Activated CD8-positive, alpha-beta memory T cell treated with anti-CD3 and anti-CD28 coated beads, Interleukin-2, amount 50 U/mL, for 4 hours (primary cell): ENCODE measurements around the gene HGF.

Experiments used
- DNase-seq: peaks from one replicate; pipeline ENCODE4 v3.0.0-alpha.2; 2020

Gene HGF

GRCh38 chr7:81680120-81680519 lies 89.7 kb downstream of the HGF start:
- no peak for DNase-seq

GRCh38 chr7:81676813-81677212 lies 93.0 kb downstream of the HGF start:
- no peak for DNase-seq

DNA sequence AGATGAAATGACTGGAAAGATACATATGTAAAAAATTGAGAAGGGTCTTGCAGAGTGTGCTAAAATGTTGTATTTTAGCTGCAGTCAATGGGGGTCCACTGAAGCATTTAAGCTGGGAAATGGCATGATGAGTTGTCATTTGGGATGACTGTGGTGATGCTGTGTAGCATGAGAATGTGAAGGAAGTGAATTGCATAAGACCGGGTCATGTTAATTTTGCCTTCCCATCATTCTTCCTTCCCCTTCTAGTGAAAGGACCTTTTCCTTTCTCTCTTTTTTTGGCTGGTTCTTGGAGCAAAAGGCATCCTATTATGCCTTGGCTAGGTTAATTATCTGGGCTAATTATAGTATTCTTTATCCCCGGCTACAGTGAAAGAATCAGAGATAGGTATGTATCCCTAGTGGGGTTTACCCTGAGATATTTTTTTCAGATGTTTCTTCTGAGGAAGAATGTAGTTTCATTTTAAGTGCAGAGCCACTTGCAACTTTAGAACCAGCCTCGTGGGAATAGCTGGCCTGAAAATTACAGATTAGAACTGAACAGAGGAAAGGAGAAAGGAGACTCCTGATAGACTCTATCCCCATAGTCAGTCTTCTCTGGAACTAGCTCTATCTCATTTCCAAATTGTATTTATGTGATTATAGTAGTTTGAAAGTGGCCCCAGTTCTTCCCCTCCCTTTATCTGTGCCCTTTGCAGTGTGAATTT lies 93.6 kb downstream of the HGF start:
- DNase-seq = no peak

DNA sequence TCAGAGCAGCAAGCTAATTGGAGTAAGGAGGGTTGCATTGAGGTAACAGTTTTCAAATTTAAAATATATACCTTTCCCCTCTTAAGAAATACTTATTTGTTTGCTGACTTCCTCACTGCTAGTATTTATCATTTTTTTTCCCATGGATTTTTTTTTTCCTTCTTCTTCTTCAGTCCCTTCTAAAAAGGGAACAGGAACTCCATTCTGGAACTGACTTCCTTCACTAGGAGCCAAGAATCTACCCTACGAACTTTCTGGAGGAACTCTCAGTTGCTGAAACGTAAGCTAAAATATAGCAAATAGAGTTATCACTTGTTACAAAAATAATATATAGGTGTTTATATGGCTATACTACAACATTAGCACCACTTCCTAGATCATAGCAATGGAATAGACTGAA lies 95.4 kb downstream of the HGF start:
- no peak for DNase-seq

- no peak for DNase-seq
These were observed 97.0 kb downstream of the HGF start for GRCh38 chr7:81672872-81673271.

GRCh38 chr7:81669476-81670105 lies 100.3 kb downstream of the HGF start:
- no peak for DNase-seq

DNA sequence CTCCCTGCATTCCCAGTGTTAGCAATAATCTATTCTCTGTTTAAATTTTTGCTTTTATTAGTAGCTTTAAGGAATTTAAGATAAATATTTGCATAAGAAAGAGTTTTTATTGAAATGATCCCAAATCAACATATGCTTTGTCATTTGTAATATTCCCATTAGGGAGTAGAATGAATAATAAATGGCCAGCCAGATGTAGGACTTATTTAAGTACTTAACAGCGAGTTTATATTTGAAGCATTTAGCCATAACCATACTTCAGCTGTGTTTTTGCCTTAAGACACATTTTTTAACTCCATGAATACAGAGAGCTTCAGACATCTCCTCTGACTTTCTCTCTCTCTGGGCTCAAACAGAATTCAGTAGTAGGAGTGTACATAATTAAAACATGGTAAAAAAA lies 103.6 kb downstream of the HGF start:
- DNase-seq = no peak

DNA sequence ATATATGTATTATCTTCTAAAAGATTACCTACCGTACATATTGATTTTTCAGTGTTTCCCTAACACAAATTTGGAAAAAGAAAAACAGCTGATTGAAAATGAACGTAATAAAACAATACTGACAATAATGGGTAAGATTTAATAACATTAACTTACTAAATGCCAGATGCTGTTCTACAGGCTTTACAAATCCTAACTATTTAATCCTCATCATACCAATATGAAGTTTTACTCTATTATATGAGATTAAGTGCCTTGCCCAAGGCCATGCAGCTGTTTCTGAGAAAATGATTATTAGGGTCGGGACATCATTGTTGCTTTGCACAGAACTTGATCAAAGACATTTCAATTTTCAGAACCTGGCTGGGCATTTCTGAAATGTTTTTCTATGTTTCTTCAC lies 104.6 kb downstream of the HGF start:
- DNase-seq = no peak

DNA sequence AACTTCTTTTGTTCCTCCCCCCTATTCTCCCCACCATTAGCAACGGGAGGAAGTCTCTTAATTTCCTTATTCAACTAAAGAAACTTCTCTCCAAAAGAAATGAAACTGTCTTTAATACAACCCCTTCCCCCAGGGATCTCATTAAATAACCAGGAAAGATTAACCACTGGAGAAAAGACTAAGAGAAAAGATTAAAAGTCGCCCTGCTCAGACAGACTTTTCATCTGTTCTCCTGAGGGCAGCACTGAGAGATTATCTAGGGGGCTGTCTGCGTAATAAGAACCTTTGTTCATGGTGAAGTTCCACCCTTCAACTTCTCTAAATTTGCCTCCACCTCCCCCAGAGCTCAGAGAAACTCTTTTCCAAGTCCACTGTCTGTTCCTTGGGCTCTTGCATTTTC lies 105.5 kb downstream of the HGF start:
- no peak for DNase-seq

- DNase-seq = no peak
These were observed 107.3 kb downstream of the HGF start for GRCh38 chr7:81662531-81662930.

DNA sequence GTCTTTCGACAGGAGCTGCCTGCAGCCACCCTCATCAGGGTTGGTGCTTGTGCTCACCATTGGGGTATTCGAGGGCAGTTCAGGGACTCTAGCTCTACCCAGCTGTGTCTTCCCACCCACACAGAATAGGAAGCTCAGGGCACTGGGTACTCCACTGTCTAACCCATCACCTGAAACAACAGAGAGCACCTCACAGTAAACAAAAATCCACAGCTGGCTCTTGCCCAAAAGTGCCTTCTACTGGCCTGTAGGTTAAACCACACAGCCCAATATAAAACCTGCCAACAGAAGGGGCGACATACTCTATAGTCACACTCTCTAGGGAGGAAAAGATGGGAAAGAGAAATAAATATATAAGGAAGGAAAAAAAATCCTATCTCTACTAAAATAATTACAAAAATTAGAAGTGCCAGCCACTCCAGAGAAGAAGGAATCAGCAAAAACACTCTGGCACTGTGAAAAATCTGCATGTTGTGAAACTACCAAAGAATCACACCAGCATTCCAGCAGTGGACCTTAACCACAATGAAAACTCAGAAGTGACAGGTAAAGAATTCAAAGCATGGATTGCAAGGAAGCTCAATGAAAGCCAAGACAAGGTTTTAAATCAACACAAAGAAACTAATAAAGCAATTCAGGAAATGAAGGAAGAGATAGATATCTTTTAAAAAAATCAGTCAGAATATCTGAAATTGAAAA lies 110.0 kb downstream of the HGF start:
- no peak for DNase-seq

DNA sequence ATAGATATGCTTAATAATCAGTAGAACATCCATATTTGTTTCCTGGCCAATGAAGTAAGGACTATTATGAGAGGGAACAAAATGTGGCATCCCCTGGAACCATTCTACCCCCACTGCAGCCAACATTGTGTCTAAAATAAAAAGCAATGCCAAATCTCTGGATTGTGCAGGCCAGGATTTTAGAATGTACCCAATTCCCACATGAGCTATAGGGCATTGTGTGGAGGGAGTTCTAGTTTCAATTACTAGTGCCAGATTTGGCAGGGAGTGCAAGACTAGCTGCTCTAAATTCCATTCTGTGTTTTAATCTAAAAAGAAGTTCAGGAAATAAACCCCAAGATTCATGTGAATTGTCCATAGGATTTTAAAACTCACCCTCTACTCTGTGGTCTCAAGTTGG lies 112.3 kb downstream of the HGF start:
- DNase-seq = no peak

- DNase-seq = no peak
These were observed 114.6 kb downstream of the HGF start for GRCh38 chr7:81655271-81655670.

DNA sequence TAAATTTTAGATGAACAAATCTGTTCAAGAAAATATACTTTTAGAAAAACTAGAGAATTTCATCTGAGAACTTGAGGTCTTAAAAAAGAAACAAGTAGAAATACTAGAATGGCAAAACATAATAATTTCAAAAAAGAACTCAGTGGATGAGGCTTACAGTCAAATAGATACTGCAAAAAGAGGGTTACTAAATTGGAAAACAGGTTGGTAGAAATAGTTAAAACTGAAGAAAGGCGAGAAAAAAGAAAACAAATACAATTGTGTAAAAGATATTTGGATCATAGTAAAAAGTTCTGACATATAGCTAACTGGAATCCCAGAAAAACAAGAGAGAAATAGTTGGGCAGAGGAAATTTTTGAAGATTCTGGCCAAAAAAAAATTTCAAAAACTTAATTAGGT lies 117.6 kb downstream of the HGF start:
- DNase-seq = no peak
